Natural killer cell (primary cell): Measurements from ENCODE around the gene KAT8. TPM values are rescaled to one million over a fixed set of nuclear protein-coding genes. Genes with fewer than 3 reads are reported as not detected.
A peak's percentile ranks its signal among the peaks of the same experiment; 100 is the strongest.
"Not testable (repeated sequence)": the region's sequence is repeated elsewhere in the genome, so short reads cannot be mapped to it uniquely, and the experiment has no call there.

Experiments
- ATAC-seq, 3 donors: fragments of 150-1000 bp in 2 of 3; fragments of 200-7000 bp in 1 of 3; cut with Tn5 transposase; 1 replicate in 1 of 3; 2 replicates in 2 of 3; pipeline ENCODE4 v1.10.0; 2021; ENCODE audit warnings: mild to moderate bottlenecking in 2 of 3, moderate library complexity in 2 of 3
- DNase-seq, 2 donors: peaks; one replicate each; pipeline versions ENCODE4 v3.0.0 to v3.0.0-alpha.2; 2013 to 2021; ENCODE audit warnings: mixed read lengths in 1 of 2
- H3K27ac ChIP-seq: one replicate; pipeline ENCODE4 v1.5.1; 2013; ENCODE audit warnings: mild to moderate bottlenecking, low read length
- H3K27me3 ChIP-seq: one replicate; pipeline ENCODE4 v1.6.1; 2013; ENCODE audit warnings: low read length; ENCODE audit not compliant: control insufficient read depth, insufficient read depth
- H3K36me3 ChIP-seq: one replicate; pipeline ENCODE4 v1.6.1; 2013; ENCODE audit warnings: low read length; ENCODE audit not compliant: control insufficient read depth, insufficient read depth
- H3K4me1 ChIP-seq: one replicate; pipeline ENCODE4 v1.6.1; 2013; ENCODE audit warnings: low read length; ENCODE audit not compliant: control insufficient read depth, insufficient read depth
- H3K4me3 ChIP-seq: one replicate; pipeline ENCODE4 v1.5.1; 2013; ENCODE audit warnings: low read length
- H3K9me3 ChIP-seq: one replicate; pipeline ENCODE4 v1.6.1; 2013; ENCODE audit warnings: low read length; ENCODE audit not compliant: control insufficient read depth, insufficient read depth
- H3K27ac Mint-ChIP-seq, 2 donors: one replicate each; pipeline ENCODE4 v1.8.0; 2022; ENCODE audit warnings: mild to moderate bottlenecking in 2 of 2, mixed read lengths in 2 of 2, moderate library complexity in 1 of 2
- H3K27me3 Mint-ChIP-seq, 2 donors: one replicate each; pipeline ENCODE4 v1.8.0; 2022; ENCODE audit warnings: low read depth in 2 of 2, mixed read lengths in 2 of 2
- H3K36me3 Mint-ChIP-seq: one replicate; pipeline ENCODE4 v1.8.0; 2022; ENCODE audit warnings: mixed read lengths
- H3K4me1 Mint-ChIP-seq, 2 donors: one replicate each; pipeline ENCODE4 v1.8.0; 2022; ENCODE audit warnings: mixed read lengths in 2 of 2
- H3K4me3 Mint-ChIP-seq: one replicate; pipeline ENCODE4 v1.8.0; 2022; ENCODE audit warnings: mild to moderate bottlenecking, moderate library complexity, mixed read lengths
- H3K9me3 Mint-ChIP-seq, 2 donors: one replicate each; pipeline ENCODE4 v1.8.0; 2022; ENCODE audit warnings: mixed read lengths in 2 of 2
- CTCF ChIP-seq: fragments of 200-600 bp; IDR thresholded peaks from one replicate; pipeline ENCODE4 v1.8.0; 2022; ENCODE audit warnings: antibody characterized with exemption
- WGBS: methylation state at CpG from one replicate; pipeline ENCODE4 v1.1.7; 2013; ENCODE audit warnings: missing lambda C conversion rate; ENCODE audit not compliant: insufficient coverage; 5-methylcytosine and 5-hydroxymethylcytosine counted together
- intact Hi-C: fragments of 100-400 bp; cut with micrococcal nuclease; formaldehyde crosslinking; loops from one replicate; pipeline ENCODE4 v1.14.2; 2022
- total RNA-seq, 4 donors: library from RNA; stranded (reverse); fragments of 120-200 nt in 1 of 4; gene quantifications; one replicate each; pipeline versions ENCODE4 v1.2.3 to v1.2.4, GENCODE V29; 2013 to 2022

The KAT8 gene
- total RNA-seq, 3 donors from 2014 or later (not counting 1 experiment from before 2014, with no cell fraction given), result 90.6 to 101 (median 93.4) TPM

DNA sequence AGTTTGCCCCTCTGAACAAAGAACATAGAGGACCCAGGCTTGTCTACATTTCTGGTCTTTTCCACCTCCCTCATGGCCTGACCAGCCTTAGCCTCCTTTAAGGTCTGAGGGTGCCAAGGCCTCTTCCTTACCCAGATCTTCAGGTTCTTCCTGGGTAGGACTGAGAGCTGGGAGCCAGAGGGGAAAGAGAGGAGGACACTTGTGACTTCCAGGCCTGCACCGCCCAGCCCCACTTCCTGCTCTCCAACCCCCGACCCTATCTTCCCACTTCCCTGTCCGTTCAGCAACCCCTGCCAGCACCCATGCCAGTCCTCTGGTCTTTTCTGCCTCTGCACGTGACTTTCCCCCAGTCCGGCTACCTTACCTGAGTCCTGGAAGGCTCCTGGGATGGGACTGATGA is 31.9 kb downstream of the KAT8 start:
- DNase-seq, result no peak
- peaks cover 20% of the 10 kb centered on the region for H3K4me1 ChIP-seq
- no peaks in the 10 kb centered on the region for H3K36me3 Mint-ChIP-seq
- no peaks in the 10 kb centered on the region for H3K36me3 ChIP-seq
- H3K4me1 Mint-ChIP-seq, result peaks cover 0 to 6% of the 10 kb centered on the region in 2 donors
- intact Hi-C loops, result no loop called here
- no peak overlapping the region for H3K27ac Mint-ChIP-seq
- WGBS, result 81% methylated on average over 5 of the region's 5 CpGs
- H3K4me3 Mint-ChIP-seq, result no peak overlapping the region
- H3K27me3 Mint-ChIP-seq, result peaks cover 0 to 7% of the 10 kb centered on the region in 2 donors
- no peak for TF ChIP-seq CTCF
- no peaks in the 10 kb centered on the region for H3K9me3 Mint-ChIP-seq
- H3K27ac ChIP-seq, result no peak overlapping the region
- no peaks in the 10 kb centered on the region for H3K9me3 ChIP-seq
- ATAC-seq, result no peak
- no peak overlapping the region for H3K4me3 ChIP-seq
- H3K27me3 ChIP-seq, result no peaks in the 10 kb centered on the region

DNA sequence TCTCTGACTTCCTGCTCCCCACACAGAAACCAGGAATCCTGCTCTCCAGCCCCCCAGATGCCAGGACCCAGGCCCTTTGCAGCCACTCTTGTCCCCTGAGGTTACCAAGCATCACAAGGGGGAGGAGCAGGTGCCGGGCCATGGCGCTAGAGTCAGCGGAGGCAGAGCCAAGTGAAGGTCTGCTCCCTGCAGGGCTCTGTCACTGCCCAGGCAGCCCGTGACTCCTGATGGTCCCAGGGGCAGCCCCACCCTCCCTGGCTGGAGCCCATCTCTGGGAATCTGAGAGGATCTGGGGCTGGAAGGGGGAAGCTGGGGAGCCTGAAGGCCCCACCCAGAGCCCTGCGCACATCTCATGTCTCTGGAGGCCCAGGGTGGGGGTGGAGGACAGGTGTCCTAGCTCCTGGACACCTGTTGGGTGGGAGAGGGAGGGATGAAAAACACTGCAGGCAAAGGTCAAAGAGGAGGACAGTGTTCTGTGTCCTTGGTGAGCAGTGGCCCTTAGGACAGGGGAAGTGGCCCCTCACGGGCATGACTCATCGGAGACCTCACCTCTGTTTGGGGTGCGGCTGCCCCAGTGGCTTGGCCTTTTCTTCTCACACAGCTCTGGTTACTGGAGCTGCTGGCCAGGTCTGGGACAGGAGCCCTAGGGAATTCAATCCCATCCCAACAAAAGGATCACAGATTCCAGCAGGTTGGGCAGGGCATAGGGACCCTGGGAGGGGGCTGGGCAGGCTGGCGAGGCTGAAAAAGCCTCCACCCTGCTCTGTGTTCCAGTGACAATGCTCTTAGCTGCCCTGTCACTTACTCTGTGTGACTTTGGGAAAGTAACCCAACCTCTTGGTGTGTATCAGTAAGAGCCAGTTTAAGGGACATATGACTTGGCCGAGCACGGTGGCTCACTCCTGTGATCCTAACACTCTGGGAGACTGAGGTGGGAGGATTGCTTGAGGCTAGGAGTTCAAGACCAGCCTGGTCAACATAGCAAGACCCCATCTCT is 32.7 kb downstream of the KAT8 start, which contains the start of gene PRSS36:
Gene PRSS36 (minus strand): TSS at position 173 of the 997 bp plus-strand sequence. CDS start 31 bp downstream, at position 142.
- Histone ChIP-seq H3K27me3 (no peaks in the 10 kb centered on the region), H3K4me1 (peaks cover 20% of the 10 kb centered on the region), H3K4me3 (no peak within 1 kb of the TSS), H3K36me3 (no peaks in the 10 kb centered on the region), H3K27ac (no peak within 1 kb of the TSS), H3K9me3 (no peaks in the 10 kb centered on the region)
- WGBS, result 84% methylated on average over 11 of the region's 11 CpGs
- H3K9me3 Mint-ChIP-seq, result no peaks in the 10 kb centered on the region
- intact Hi-C loops, result no loop called here
- DNase-seq (no peak), ATAC-seq (no peak)
- peaks cover 0 to 7% of the 10 kb centered on the region in 2 donors for H3K27me3 Mint-ChIP-seq
- no peak within 1 kb of the TSS for H3K27ac Mint-ChIP-seq
- no peaks in the 10 kb centered on the region for H3K36me3 Mint-ChIP-seq
- no peak for TF ChIP-seq CTCF
- no peak within 1 kb of the TSS for H3K4me3 Mint-ChIP-seq
- peaks cover 0 to 6% of the 10 kb centered on the region in 2 donors for H3K4me1 Mint-ChIP-seq

DNA sequence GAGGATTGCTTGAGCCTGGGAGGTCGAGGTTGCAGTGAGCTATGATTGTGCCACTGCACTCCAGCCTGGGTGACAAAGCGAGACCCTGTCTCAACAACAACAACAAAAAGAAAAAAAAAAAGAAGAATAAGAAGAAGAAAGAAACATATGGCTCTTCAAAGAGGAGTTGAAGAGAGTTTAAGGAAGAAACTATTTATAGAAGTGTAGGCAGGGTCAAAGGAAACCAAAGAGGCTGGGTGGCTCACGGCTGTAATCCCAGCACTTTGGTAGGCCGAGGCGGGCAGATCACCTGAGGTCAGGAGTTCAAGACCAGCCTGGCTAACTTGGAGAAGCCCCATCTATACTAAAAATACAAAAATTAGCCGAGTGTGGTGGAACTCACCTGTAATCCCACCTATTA is 33.5 kb downstream of the KAT8 start:
- H3K36me3 ChIP-seq, H3K9me3 ChIP-seq, H3K27me3 Mint-ChIP-seq, H3K9me3 Mint-ChIP-seq, DNase-seq, ATAC-seq, H3K4me3 ChIP-seq, H3K27ac ChIP-seq, intact Hi-C loops, H3K27me3 ChIP-seq, H3K36me3 Mint-ChIP-seq, H3K27ac Mint-ChIP-seq, H3K4me1 Mint-ChIP-seq, H3K4me3 Mint-ChIP-seq: not testable (repeated sequence)
- peaks cover 20% of the 10 kb centered on the region for H3K4me1 ChIP-seq
- 61% methylated on average over 5 of the region's 6 CpGs for WGBS

- intact Hi-C loops, result no loop called here
- Histone ChIP-seq H3K4me3 (no peak overlapping the region), H3K9me3 (no peaks in the 10 kb centered on the region), H3K27me3 (no peaks in the 10 kb centered on the region), H3K36me3 (no peaks in the 10 kb centered on the region), H3K4me1 (peaks cover 3% of the 10 kb centered on the region), H3K27ac (no peak overlapping the region)
- peak overlapping the region; percentile 4 for H3K4me3 Mint-ChIP-seq
- 8% methylated on average over 8 of the region's 8 CpGs for WGBS
- DNase-seq (no peak), ATAC-seq (peak in 1 of 3 donors; percentile 48)
- no peak overlapping the region for H3K27ac Mint-ChIP-seq
- peaks cover 0 to 6% of the 10 kb centered on the region in 2 donors for H3K4me1 Mint-ChIP-seq
- H3K9me3 Mint-ChIP-seq, result no peaks in the 10 kb centered on the region
- no peaks in the 10 kb centered on the region for H3K27me3 Mint-ChIP-seq
- H3K36me3 Mint-ChIP-seq, result no peaks in the 10 kb centered on the region
- TF ChIP-seq CTCF, result no peak
Observed at GRCh38 chr16:31157136-31157535, 39.7 kb downstream of the KAT8 start.
